GM12872 (cell line): ENCODE measurements around the gene ABHD17C.

Experiments
- TF ChIP-seq, protein P1 (sequence below): IDR thresholded peaks from 3 replicates; pipeline ENCODE4 v1.5.1; 2011; ENCODE audit warnings: low read depth, mild to moderate bottlenecking, low read length, moderate library complexity; ENCODE audit not compliant: insufficient read depth

ABHD17C gene

GRCh38 chr15:80789796-80790195, 94.7 kb downstream of the ABHD17C start:
- TF ChIP-seq, protein P1, sequence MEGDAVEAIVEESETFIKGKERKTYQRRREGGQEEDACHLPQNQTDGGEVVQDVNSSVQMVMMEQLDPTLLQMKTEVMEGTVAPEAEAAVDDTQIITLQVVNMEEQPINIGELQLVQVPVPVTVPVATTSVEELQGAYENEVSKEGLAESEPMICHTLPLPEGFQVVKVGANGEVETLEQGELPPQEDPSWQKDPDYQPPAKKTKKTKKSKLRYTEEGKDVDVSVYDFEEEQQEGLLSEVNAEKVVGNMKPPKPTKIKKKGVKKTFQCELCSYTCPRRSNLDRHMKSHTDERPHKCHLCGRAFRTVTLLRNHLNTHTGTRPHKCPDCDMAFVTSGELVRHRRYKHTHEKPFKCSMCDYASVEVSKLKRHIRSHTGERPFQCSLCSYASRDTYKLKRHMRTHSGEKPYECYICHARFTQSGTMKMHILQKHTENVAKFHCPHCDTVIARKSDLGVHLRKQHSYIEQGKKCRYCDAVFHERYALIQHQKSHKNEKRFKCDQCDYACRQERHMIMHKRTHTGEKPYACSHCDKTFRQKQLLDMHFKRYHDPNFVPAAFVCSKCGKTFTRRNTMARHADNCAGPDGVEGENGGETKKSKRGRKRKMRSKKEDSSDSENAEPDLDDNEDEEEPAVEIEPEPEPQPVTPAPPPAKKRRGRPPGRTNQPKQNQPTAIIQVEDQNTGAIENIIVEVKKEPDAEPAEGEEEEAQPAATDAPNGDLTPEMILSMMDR, result no peak

DNA sequence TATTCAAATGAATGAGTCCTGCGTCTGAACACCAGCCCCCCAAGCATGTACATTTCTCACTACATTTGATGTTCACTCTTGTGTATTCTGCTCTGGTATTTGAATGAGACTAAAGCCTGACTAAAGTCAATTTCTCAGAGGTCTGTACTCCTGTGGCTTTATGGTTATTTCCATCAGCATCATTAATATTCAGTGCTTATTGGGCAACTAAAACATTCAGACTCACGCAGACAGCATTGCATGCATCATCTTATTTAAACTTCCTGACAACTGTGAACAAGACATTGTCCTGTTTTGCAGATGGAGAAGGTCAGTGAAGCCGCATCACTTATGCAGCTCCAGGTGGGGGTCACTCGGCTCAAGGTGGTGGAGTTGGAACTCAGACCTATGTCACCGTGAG, 95.1 kb downstream of the ABHD17C start:
- TF ChIP-seq, protein P1, result no peak

GRCh38 chr15:80791004-80791403, 95.9 kb downstream of the ABHD17C start:
- TF ChIP-seq, protein P1, result no peak

- TF ChIP-seq, protein P1, result no peak
Measured at GRCh38 chr15:80796407-80796806, 101.3 kb downstream of the ABHD17C start.

- TF ChIP-seq, protein P1, result no peak
Measured at GRCh38 chr15:80798911-80799310, 103.8 kb downstream of the ABHD17C start.

DNA sequence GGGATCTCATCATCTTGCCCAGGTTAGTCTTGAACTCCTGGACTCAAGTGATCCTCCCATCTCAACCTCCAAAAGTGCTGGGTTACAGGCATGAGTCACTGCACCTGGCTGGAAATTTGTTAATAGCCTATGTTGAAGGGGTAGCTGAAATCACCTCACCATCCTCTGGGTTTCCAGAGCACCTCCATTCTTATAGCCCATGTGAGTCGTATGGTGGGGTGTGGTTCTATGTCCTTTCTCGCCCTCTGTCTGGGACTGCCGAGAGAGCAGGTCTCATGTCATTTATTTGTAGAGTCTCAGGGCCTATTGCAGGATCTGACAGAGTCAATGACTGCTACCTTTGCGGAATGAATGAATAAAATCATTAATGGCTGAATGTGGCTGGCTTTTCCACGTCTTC, 105.0 kb downstream of the ABHD17C start:
- TF ChIP-seq, protein P1, result no peak

DNA sequence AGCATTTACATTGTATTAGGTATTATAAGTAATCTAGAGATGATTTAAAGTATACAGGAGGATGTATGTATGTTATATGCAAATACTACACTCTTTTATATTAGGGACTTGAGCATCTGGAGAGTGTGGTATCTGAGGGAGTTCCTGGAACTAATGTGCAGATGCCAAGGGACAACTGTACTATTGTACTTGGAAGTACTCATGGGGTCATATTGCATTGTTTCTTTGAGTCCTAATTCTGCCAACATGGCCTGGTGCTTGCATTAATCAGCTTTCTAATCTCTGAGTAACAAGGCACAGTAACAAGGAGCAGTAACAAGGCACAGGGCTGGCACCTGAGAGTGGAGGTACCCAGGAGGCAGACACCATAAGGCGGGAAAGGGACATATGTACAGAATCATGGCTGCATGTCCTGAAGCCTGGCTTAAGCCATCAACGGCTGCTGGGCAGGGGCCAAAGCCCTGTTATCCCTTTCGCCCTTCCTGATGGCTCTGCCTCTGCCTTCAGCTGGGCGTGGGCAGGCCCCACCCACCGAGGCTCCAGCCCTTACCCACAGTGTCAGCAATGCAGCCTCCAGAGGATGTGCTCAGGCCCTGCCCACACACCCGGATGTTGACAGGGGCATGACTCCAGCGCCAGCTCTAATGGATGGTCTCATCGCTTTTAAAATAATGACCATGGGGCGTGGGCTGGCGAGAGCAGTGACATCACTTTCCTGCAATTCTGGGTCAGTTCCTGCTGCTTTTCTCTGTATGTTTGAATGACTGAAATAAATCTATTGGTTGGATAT, 107.0 kb downstream of the ABHD17C start:
- TF ChIP-seq, protein P1, result no peak
